ENCODE results near the gene LZTS2.

DNA sequence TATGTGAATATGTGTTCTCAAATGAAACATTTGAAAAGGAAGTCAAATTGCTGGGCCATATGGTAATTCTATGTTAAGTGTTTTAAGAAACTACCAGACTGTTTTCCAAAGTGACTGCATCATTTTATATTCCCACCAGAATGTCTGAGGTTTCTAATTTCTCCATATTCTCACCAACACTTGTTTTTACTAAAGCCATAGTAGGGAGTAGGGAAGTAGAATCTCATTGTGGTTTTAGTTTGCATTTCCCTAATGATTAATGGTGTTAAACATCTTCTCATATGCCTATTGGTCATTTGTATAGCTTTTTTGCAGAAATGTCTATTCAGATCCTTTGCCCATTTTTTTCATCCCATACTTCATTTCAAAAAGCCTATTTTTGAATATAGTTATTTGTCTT is 39.4 kb upstream of the LZTS2 start:
- TF ChIP-seq, protein P1, sequence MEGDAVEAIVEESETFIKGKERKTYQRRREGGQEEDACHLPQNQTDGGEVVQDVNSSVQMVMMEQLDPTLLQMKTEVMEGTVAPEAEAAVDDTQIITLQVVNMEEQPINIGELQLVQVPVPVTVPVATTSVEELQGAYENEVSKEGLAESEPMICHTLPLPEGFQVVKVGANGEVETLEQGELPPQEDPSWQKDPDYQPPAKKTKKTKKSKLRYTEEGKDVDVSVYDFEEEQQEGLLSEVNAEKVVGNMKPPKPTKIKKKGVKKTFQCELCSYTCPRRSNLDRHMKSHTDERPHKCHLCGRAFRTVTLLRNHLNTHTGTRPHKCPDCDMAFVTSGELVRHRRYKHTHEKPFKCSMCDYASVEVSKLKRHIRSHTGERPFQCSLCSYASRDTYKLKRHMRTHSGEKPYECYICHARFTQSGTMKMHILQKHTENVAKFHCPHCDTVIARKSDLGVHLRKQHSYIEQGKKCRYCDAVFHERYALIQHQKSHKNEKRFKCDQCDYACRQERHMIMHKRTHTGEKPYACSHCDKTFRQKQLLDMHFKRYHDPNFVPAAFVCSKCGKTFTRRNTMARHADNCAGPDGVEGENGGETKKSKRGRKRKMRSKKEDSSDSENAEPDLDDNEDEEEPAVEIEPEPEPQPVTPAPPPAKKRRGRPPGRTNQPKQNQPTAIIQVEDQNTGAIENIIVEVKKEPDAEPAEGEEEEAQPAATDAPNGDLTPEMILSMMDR (conservative IDR thresholded peaks at IDR 0.05; ENCODE audit: low read depth in 2 of 2): no peak
- TF ChIP-seq POLR2AphosphoS5 (IDR thresholded peaks at IDR 0.05; ENCODE audit: low read depth) (no peak), JUNB (IDR thresholded peaks at IDR 0.05; ENCODE audit: unreplicated experiment) (no peak), EZH2 (IDR thresholded peaks at IDR 0.05; ENCODE audit: low read depth, unreplicated experiment) (no peak)
